Endothelial cell of umbilical vein (primary cell): ENCODE results near the gene AK5. TPM values are rescaled to one million over a fixed set of nuclear protein-coding genes. Genes with fewer than 3 reads are reported as not detected.

Experiments
- BruUV-seq: library from RNA; stranded (reverse); fragments of 400-500 nt; replicated peaks from 2 replicates; lab custom pipeline; 2021; lab: Mats Ljungman, UMichigan
- CTCF ChIA-PET: fragments of 300-600, 350-600 bp; sonication (Branson Sonifier 250); formaldehyde crosslinking; loops from one replicate; lab custom pipeline; 2021; ENCODE audit warnings: antibody characterized with exemption, inconsistent platforms; lab: Charles Lee
- POLR2A ChIA-PET: fragments of 300-600, 350-600 bp; sonication (Branson Sonifier 250); formaldehyde crosslinking; loops from one replicate; lab custom pipeline; 2021; ENCODE audit warnings: antibody characterized with exemption, inconsistent platforms; lab: Charles Lee
- DNase-seq: peaks from one replicate; pipeline ENCODE4 v3.0.0-alpha.2; 2011; ENCODE audit warnings: low read depth, low spot score
- FAIRE-seq: peaks from 2 replicates; lab custom pipeline; 2011; peaks lifted over from hg19 to GRCh38; lab: Jason Lieb, UNC
- H2AFZ ChIP-seq: 2 replicates; pipeline ENCODE4 v1.6.0; 2012; ENCODE audit warnings: low read depth, low read length, control low read depth, inconsistent platforms
- H3K27ac ChIP-seq: 2 replicates; pipeline ENCODE4 v1.5.1; 2011; ENCODE audit warnings: low read depth, mild to moderate bottlenecking, control low read depth, low read length, moderate library complexity; ENCODE audit not compliant: insufficient read depth
- H3K27me3 ChIP-seq, 2 experiments: 2 replicates each; pipeline versions ENCODE4 v1.6.0 to v1.6.1; 2011; ENCODE audit warnings: low read length in 2 of 2, mixed read lengths in 1 of 2; ENCODE audit not compliant: control insufficient read depth in 2 of 2, insufficient read depth in 2 of 2
- H3K36me3 ChIP-seq, 2 experiments: 2 replicates in 1 of 2; 3 replicates in 1 of 2; pipeline ENCODE4 v1.5.1; 2011; ENCODE audit warnings: low read length in 2 of 2, mild to moderate bottlenecking in 1 of 2, moderate library complexity in 1 of 2; ENCODE audit not compliant: control insufficient read depth in 2 of 2, insufficient read depth in 2 of 2; ENCODE audit errors: extremely low read depth in 1 of 2
- H3K4me1 ChIP-seq: 3 replicates; pipeline ENCODE4 v1.5.1; 2011; ENCODE audit warnings: mild to moderate bottlenecking, low read length; ENCODE audit not compliant: control insufficient read depth, insufficient read depth; ENCODE audit errors: extremely low read depth
- H3K4me2 ChIP-seq: 2 replicates; pipeline ENCODE4 v1.6.1; 2011; ENCODE audit warnings: low read length, control low read depth, mixed read lengths; ENCODE audit not compliant: insufficient read depth
- H3K4me3 ChIP-seq, 3 experiments: fragments of 200-600 bp in 1 of 3; sonication (generic), shearing (Covaris generic) in 1 of 3; replicated peaks in 1 of 3; 2 replicates each; pipeline ENCODE4 v1.5.1; 2011 to 2016; ENCODE audit warnings: control low read depth in 3 of 3, low read length in 3 of 3, mild to moderate bottlenecking in 2 of 3, inconsistent platforms in 1 of 3, low read depth in 1 of 3, moderate library complexity in 1 of 3; ENCODE audit not compliant: insufficient read depth in 1 of 3
- H3K79me2 ChIP-seq: 2 replicates; pipeline ENCODE4 v1.6.0; 2012; ENCODE audit warnings: low read length, inconsistent platforms; ENCODE audit not compliant: control insufficient read depth, insufficient read depth
- H3K9ac ChIP-seq: replicated peaks from 2 replicates; pipeline ENCODE3; 2011; ENCODE audit warnings: low read length, control low read depth; ENCODE audit not compliant: insufficient read depth; ENCODE audit errors: extremely low read depth
- H3K9me1 ChIP-seq: replicated peaks from 3 replicates; pipeline ENCODE4 v1.6.0; 2011; ENCODE audit warnings: mild to moderate bottlenecking, low read length; ENCODE audit not compliant: control insufficient read depth, insufficient read depth; ENCODE audit errors: extremely low read depth
- H3K9me3 ChIP-seq: replicated peaks from 2 replicates; pipeline ENCODE4 v1.5.1; 2012; ENCODE audit warnings: low read length, inconsistent platforms; ENCODE audit not compliant: control insufficient read depth, insufficient read depth
- H4K20me1 ChIP-seq: replicated peaks from 2 replicates; pipeline ENCODE3; 2011; ENCODE audit warnings: mild to moderate bottlenecking, low read length; ENCODE audit not compliant: control insufficient read depth, insufficient read depth; ENCODE audit errors: extremely low read depth
- EZH2 ChIP-seq: IDR thresholded peaks from 2 replicates; pipeline ENCODE4 v1.6.1; 2012; ENCODE audit warnings: borderline replicate concordance, low read depth, mild to moderate bottlenecking, moderate library complexity, low read length, inconsistent platforms; ENCODE audit not compliant: severe bottlenecking
- FOS ChIP-seq: IDR thresholded peaks from 2 replicates; pipeline ENCODE4 v1.6.1; 2011; ENCODE audit warnings: mild to moderate bottlenecking, low read length, moderate library complexity, borderline replicate concordance; ENCODE audit not compliant: insufficient read depth
- GATA2 ChIP-seq: IDR thresholded peaks from 2 replicates; pipeline ENCODE4 v1.7.0; 2011; ENCODE audit warnings: low read depth, mild to moderate bottlenecking, moderate library complexity, mixed read lengths, low read length; ENCODE audit not compliant: insufficient read length, insufficient read depth
- JUN ChIP-seq: IDR thresholded peaks from 2 replicates; pipeline ENCODE4 v1.6.1; 2011; ENCODE audit warnings: borderline replicate concordance, low read depth; ENCODE audit not compliant: insufficient read length, insufficient read depth
- MYC ChIP-seq: IDR thresholded peaks from one replicate; pipeline ENCODE4 v1.6.1; 2011; ENCODE audit warnings: mild to moderate bottlenecking, low read depth, low read length
- POLR2A ChIP-seq: IDR thresholded peaks from 2 replicates; pipeline ENCODE4 v1.6.1; 2012; ENCODE audit warnings: low read depth, mild to moderate bottlenecking, control low read depth, low read length
- POLR2AphosphoS5 ChIP-seq: IDR thresholded peaks from 2 replicates; pipeline ENCODE4 v1.6.1; 2012; ENCODE audit warnings: low read depth, mild to moderate bottlenecking, control low read depth, low read length, moderate library complexity; ENCODE audit not compliant: insufficient read depth
- dilution Hi-C: fragments of 300-500 bp; cut with MboI; formaldehyde crosslinking; loops from one replicate; pipeline ENCODE4 v1.15.0; 2019; ENCODE audit warnings: low sequenced_read_pairs; ENCODE audit not compliant: extremely low pct_ligation_motif_present
- intact Hi-C: fragments of 100-400 bp; cut with micrococcal nuclease; formaldehyde crosslinking; loops from one replicate; pipeline ENCODE4 v1.10.0; 2022
- polyA plus RNA-seq, 4 experiments: library from polyadenylated mRNA; depleted of rRNA in 3 of 4; stranded (reverse) in 3 of 4; unstranded in 1 of 4; fragments of >200 nt; gene quantifications; 2 replicates each; pipeline versions ENCODE4 v1.2.1 to v1.2.3, GENCODE V29; 2011 to 2012; ENCODE audit warnings: missing spikeins in 1 of 4
- total RNA-seq: library from RNA; stranded (reverse); gene quantifications from 2 replicates; pipeline ENCODE4 v1.2.3, GENCODE V29; 2021
- TF ChIP-seq, protein P1 (sequence below), 2 donors: IDR thresholded peaks; 1 replicate in 1 of 2; 2 replicates in 1 of 2; pipeline ENCODE4 v1.5.1; 2011; ENCODE audit warnings: low read length in 2 of 2, mild to moderate bottlenecking in 2 of 2, moderate library complexity in 2 of 2, control low read depth in 1 of 2, inconsistent platforms in 1 of 2, low read depth in 1 of 2; ENCODE audit not compliant: insufficient read depth in 1 of 2; ENCODE audit errors: extremely low read depth in 1 of 2
- TF ChIP-seq, protein P2 (sequence below): IDR thresholded peaks from 2 replicates; pipeline ENCODE4 v1.6.1; 2011; ENCODE audit not compliant: insufficient read depth, insufficient read length

Gene AK5
- total and polyA plus RNA-seq, 2 donors (not counting 3 experiments of a cell fraction or from before 2014, with no cell fraction given) = 5.0 to 7.5 TPM

DNA sequence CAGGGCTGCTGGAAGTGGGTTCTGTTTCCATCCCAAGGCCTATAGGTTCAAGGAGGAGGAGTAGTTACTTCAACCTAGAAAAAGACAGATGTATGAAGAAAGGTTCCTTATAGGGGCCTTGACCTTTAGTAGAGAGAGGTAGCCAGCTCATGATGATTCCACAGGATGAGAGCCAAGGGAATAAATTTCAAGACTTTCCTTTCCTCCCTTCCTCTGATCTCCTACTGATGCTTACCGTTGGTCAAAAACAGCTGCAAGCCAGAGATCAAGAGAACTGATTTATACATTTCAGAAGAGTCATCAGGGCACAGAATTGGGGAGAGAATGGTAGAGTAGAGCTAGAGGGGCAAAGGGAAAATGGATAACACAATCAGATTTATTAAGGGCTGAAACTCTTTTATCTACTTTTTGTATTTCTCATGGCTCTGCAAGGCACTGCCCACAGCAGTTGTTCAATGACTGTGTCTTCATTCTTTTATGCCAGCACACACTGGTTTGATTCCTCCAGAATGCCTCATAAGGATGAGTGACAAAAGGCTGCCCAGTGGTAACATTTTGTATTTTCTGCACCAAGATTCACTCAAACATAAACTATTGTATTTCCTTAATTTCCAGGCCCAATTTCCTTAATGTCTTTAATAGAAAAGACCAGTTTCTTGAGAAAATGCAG is 37.4 kb downstream of the AK5 start:
- no peak overlapping the region for H2AFZ ChIP-seq
- ChIA-PET CTCF (no interaction called here), POLR2A (no interaction called here)
- DNase-seq = no peak
- TF ChIP-seq, protein P1, sequence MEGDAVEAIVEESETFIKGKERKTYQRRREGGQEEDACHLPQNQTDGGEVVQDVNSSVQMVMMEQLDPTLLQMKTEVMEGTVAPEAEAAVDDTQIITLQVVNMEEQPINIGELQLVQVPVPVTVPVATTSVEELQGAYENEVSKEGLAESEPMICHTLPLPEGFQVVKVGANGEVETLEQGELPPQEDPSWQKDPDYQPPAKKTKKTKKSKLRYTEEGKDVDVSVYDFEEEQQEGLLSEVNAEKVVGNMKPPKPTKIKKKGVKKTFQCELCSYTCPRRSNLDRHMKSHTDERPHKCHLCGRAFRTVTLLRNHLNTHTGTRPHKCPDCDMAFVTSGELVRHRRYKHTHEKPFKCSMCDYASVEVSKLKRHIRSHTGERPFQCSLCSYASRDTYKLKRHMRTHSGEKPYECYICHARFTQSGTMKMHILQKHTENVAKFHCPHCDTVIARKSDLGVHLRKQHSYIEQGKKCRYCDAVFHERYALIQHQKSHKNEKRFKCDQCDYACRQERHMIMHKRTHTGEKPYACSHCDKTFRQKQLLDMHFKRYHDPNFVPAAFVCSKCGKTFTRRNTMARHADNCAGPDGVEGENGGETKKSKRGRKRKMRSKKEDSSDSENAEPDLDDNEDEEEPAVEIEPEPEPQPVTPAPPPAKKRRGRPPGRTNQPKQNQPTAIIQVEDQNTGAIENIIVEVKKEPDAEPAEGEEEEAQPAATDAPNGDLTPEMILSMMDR (IDR thresholded peaks at IDR 0.05; ENCODE audit: extremely low read depth in 1 of 2, insufficient read depth in 1 of 2, low read depth in 1 of 2, low read length in 2 of 2) = no peak
- no peak for TF ChIP-seq JUN
- no peak for TF ChIP-seq GATA2
- no peak for TF ChIP-seq FOS
- TF ChIP-seq, protein P2, sequence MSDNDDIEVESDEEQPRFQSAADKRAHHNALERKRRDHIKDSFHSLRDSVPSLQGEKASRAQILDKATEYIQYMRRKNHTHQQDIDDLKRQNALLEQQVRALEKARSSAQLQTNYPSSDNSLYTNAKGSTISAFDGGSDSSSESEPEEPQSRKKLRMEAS = no peak
- TF ChIP-seq EZH2 = no peak
- TF ChIP-seq MYC = no peak
- no peak for TF ChIP-seq POLR2A
- TF ChIP-seq POLR2AphosphoS5 = no peak
- H3K4me2 ChIP-seq = no peak overlapping the region
- no peaks in the 10 kb centered on the region for H3K9me3 ChIP-seq
- no peaks in the 10 kb centered on the region for H3K79me2 ChIP-seq
- dilution Hi-C loops (no loop called here), intact Hi-C loops (no loop called here)
- BruUV-seq = no TSS peak
- no peak for FAIRE-seq
- no peaks in the 10 kb centered on the region for H4K20me1 ChIP-seq
- no peak overlapping the region for H3K4me3 ChIP-seq
- no peaks in the 10 kb centered on the region for H3K27me3 ChIP-seq
- H3K36me3 ChIP-seq = no peaks in the 10 kb centered on the region
- no peaks in the 10 kb centered on the region for H3K4me1 ChIP-seq
- no peak overlapping the region for H3K27ac ChIP-seq
- no peak overlapping the region for H3K9ac ChIP-seq
- H3K9me1 ChIP-seq = no peaks in the 10 kb centered on the region
